KMS-11 (cell line): ENCODE results near the gene PRKD2.
"Not testable (repeated sequence)": the region's sequence is repeated elsewhere in the genome, so short reads cannot be mapped to it uniquely, and the experiment has no call there.

Experiments used
- H2AFZ ChIP-seq: fragments of 200-600 bp; sonication (generic); 2 replicates; pipeline ENCODE4 v1.6.1; 2016; ENCODE audit warnings: antibody characterized with exemption, mixed run types, low read depth
- H3K27ac ChIP-seq: fragments of 200-600 bp; sonication (generic); 2 replicates; pipeline ENCODE4 v1.6.1; 2016; ENCODE audit warnings: mild to moderate bottlenecking, mixed run types
- H3K27me3 ChIP-seq: fragments of 200-600 bp; sonication (generic); 2 replicates; pipeline ENCODE4 v1.6.1; 2017; ENCODE audit warnings: mild to moderate bottlenecking, low read depth, mixed run types, moderate library complexity; ENCODE audit not compliant: insufficient read depth
- H3K36me3 ChIP-seq: fragments of 200-600 bp; sonication (generic); 2 replicates; pipeline ENCODE4 v1.6.1; 2017; ENCODE audit warnings: mild to moderate bottlenecking, mixed run types; ENCODE audit not compliant: insufficient read depth
- H3K4me1 ChIP-seq: fragments of 200-600 bp; sonication (generic); 2 replicates; pipeline ENCODE4 v1.6.1; 2016; ENCODE audit warnings: mild to moderate bottlenecking, low read depth, mixed run types; ENCODE audit not compliant: poor library complexity, severe bottlenecking
- H3K4me2 ChIP-seq: fragments of 200-600 bp; sonication (generic); 2 replicates; pipeline ENCODE4 v1.7.0; 2016; ENCODE audit warnings: mild to moderate bottlenecking, mixed run types
- H3K4me3 ChIP-seq: fragments of 200-600 bp; sonication (generic); IDR thresholded peaks from 2 replicates; pipeline ENCODE4 v1.6.1; 2017; ENCODE audit warnings: low read depth, low read length, mixed read lengths; ENCODE audit not compliant: insufficient read depth
- H3K79me2 ChIP-seq: fragments of 200-600 bp; sonication (generic); 2 replicates; pipeline ENCODE4 v1.6.1; 2016; ENCODE audit warnings: low read depth, mixed run types; ENCODE audit not compliant: insufficient read depth
- H3K9ac ChIP-seq: fragments of 200-600 bp; sonication (generic); 2 replicates; pipeline ENCODE4 v1.6.1; 2016; ENCODE audit warnings: mild to moderate bottlenecking, mixed run types
- H4K20me1 ChIP-seq: fragments of 200-600 bp; sonication (generic); 2 replicates; pipeline ENCODE4 v1.6.1; 2016; ENCODE audit warnings: mild to moderate bottlenecking, mixed run types; ENCODE audit not compliant: insufficient read depth
- TF ChIP-seq, protein P1 (sequence below): fragments of 200-600 bp; sonication (generic); conservative IDR thresholded peaks from 2 replicates; pipeline ENCODE4 v1.6.1; 2017; ENCODE audit warnings: low read depth, mild to moderate bottlenecking, antibody characterized with exemption, low read length, moderate library complexity, mixed read lengths

Gene PRKD2

DNA sequence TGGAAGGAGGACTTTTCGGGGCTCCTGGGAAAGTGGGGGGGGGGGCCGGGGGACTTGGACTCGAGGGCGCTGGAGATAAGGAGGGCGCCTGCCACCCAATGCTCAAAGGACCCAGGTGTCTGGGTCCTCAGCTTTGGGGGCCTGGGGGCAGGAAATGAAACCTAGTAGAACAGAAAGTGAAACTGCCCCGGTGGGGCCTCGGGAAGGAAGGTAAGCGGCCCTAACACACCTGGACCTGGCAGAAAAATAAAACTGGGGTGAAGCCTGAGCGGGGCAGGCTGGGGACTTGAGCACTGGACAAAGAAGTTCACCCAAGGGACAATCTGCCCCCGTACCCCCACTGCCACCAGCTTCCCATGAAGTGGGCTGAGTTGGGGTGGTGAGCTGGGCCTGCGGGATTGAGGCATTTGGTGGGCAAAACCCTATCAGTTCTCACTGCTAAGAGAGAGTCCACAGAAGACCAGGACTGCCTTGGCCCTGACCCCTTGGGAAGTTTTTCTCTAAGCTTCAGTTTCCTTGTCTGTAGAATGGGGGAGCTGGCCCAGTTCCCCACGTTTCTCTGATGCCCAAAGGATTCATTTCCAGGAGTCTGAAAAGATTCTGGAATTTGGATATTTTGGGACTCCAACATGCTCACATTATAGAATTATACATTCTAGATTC, 2.3 kb downstream of the PRKD2 start:
- Histone ChIP-seq H3K4me1 (peaks cover 38% of the 10 kb centered on the region), H3K79me2 (peaks cover 24% of the 10 kb centered on the region), H2AFZ (peak overlapping the region; percentile 66; the same call in 1 of the 2 replicates), H3K27ac (peak overlapping the region; percentile 55; the same call in 1 of the 2 replicates), H3K9ac (peak overlapping the region; percentile 70; the same call in 1 of the 2 replicates), H3K4me3 (no peak overlapping the region), H4K20me1 (no peaks in the 10 kb centered on the region), H3K4me2 (peak overlapping the region; percentile 80), H3K36me3 (no peaks in the 10 kb centered on the region), H3K27me3 (no peaks in the 10 kb centered on the region)
- TF ChIP-seq, protein P1, sequence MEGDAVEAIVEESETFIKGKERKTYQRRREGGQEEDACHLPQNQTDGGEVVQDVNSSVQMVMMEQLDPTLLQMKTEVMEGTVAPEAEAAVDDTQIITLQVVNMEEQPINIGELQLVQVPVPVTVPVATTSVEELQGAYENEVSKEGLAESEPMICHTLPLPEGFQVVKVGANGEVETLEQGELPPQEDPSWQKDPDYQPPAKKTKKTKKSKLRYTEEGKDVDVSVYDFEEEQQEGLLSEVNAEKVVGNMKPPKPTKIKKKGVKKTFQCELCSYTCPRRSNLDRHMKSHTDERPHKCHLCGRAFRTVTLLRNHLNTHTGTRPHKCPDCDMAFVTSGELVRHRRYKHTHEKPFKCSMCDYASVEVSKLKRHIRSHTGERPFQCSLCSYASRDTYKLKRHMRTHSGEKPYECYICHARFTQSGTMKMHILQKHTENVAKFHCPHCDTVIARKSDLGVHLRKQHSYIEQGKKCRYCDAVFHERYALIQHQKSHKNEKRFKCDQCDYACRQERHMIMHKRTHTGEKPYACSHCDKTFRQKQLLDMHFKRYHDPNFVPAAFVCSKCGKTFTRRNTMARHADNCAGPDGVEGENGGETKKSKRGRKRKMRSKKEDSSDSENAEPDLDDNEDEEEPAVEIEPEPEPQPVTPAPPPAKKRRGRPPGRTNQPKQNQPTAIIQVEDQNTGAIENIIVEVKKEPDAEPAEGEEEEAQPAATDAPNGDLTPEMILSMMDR: no peak

GRCh38 chr19:46713781-46714443, 3.0 kb downstream of the PRKD2 start:
- no peaks in the 10 kb centered on the region for H4K20me1 ChIP-seq
- TF ChIP-seq, protein P1: no peak
- H2AFZ ChIP-seq: peak overlapping the region; percentile 66
- peaks cover 24% of the 10 kb centered on the region for H3K79me2 ChIP-seq
- peaks cover 31% of the 10 kb centered on the region for H3K4me1 ChIP-seq
- peak overlapping the region; percentile 39; the same call in 1 of the 2 replicates for H3K9ac ChIP-seq
- no peaks in the 10 kb centered on the region for H3K27me3 ChIP-seq
- peak overlapping the region; percentile 80 for H3K4me2 ChIP-seq
- no peak overlapping the region for H3K4me3 ChIP-seq
- no peaks in the 10 kb centered on the region for H3K36me3 ChIP-seq
- H3K27ac ChIP-seq: peak overlapping the region; percentile 55

DNA sequence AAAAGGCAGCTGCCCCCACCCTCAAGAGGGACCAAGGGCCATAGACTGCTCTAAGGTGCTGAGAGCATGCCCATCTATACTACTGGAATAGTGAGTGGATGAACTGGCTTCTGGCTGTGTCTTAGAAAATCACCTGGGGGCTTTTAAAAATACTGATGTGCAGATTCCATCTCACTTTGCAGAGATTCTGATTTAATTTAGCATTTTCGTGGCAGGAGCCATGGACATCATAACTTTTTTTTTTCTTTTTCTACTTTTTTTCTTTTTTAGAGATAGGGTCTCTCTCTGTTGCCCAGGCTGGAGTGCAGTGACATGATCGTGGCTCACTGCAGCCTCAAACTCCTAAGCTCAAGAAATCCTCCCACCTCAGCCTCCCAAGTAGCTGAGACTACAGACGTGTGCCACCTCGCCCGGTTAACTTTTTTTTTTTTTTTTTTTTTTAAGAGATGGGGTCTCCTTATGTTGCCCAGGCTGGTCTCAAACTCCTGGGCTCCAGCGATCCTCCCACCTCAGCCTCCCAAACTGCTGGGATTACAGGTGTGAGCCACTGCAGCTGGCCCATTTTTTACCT, 4.1 kb downstream of the PRKD2 start:
- H2AFZ ChIP-seq, H3K27me3 ChIP-seq, H3K4me3 ChIP-seq, H3K36me3 ChIP-seq, H3K9ac ChIP-seq, H3K27ac ChIP-seq, H4K20me1 ChIP-seq: not testable (repeated sequence)
- H3K79me2 ChIP-seq: peaks cover 24% of the 10 kb centered on the region
- H3K4me1 ChIP-seq: peaks cover 21% of the 10 kb centered on the region
- peak overlapping the region; percentile 80; the same call in 1 of the 2 replicates for H3K4me2 ChIP-seq

DNA sequence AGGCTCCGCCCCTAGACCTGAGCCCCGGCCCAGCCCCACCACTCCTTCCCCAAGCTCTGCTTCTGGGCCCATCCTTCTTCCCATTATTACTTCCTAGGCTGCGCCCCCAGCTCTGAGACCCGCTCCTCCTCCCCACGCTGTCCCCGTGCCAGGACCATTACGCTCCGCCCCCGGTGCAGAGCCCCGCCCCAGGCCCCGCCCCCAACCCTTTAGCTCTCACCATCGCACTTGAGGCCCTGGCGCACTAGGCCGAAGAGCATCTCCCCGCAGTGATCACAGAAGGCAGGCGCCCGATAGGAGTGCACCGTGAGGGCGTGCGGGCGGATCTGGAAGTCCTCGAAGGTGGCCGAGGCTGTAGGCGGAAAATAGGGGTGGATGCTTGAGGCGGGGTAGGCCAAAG, 6.2 kb downstream of the PRKD2 start:
- H3K4me2 ChIP-seq: no peak overlapping the region
- H2AFZ ChIP-seq: no peak overlapping the region
- no peaks in the 10 kb centered on the region for H4K20me1 ChIP-seq
- H3K36me3 ChIP-seq: no peaks in the 10 kb centered on the region
- H3K4me1 ChIP-seq: peaks cover 18% of the 10 kb centered on the region
- no peaks in the 10 kb centered on the region for H3K27me3 ChIP-seq
- no peak overlapping the region for H3K9ac ChIP-seq
- no peak overlapping the region for H3K27ac ChIP-seq
- no peak overlapping the region for H3K4me3 ChIP-seq
- peaks cover 12% of the 10 kb centered on the region; the same call in 1 of the 2 replicates for H3K79me2 ChIP-seq
- TF ChIP-seq, protein P1: no peak
